Measurements from ENCODE around the gene LRRC8E. TPM values are rescaled to one million over a fixed set of nuclear protein-coding genes. Genes with fewer than 3 reads are reported as not detected.
"Not testable (repeated sequence)": the region's sequence is repeated elsewhere in the genome, so short reads cannot be mapped to it uniquely, and the experiment has no call there.

LRRC8E gene
- total RNA-seq, 1 donor from 2014 or later, result 1.8 TPM

DNA sequence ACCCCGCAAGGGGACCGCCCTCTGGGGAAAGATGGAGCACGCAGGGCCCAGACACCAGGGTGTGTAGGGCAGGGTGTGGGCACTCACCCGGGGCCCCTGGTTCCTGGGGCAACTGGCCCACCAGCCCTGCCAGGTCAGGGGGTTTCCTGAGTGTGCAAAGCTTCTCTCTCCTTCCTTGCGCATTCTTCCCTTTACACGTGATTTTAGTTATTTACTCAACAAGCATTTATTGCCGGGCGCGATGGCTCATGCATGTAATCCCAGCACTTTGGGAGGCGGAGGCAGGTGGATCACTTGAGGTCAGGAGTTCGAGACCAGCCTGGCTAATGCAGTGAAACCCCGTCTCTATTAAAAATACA lies 34.6 kb upstream of the LRRC8E start:
- no peak for DNase-seq (ENCODE audit: low spot score)

DNA sequence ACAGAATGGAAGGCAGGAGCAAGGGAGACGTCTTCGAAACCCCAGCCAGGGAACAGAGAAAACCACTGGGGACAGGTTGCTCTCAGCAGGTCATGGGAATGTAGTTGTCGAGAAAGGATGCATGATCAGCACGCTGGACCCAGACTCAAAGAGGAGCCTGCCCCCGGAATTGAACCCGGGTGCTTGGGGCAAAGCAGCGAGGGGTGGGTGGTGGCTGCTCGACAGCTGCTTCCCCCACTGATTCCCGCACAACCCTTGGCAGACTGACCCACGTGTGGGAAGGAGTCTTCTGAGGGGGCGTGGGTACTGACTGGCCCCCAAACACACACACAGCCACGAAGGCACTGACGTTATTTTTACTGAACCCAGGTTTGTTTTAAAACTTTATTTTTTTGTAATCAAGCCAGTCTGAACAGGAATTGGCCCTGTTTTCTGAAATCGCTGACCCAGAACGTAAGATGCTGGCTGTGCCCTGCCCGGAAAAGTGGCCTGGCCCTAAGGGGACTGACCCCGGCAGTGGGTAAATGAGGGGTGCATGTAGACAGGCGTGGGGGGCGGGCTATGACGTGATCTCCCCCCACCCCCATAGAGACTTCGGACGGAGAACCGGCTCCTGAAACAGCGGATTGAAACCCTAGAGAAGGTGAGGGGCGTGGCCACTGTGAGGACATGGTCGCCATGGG lies 32.7 kb upstream of the LRRC8E start:
- no peak for DNase-seq (ENCODE audit: low spot score)

DNA sequence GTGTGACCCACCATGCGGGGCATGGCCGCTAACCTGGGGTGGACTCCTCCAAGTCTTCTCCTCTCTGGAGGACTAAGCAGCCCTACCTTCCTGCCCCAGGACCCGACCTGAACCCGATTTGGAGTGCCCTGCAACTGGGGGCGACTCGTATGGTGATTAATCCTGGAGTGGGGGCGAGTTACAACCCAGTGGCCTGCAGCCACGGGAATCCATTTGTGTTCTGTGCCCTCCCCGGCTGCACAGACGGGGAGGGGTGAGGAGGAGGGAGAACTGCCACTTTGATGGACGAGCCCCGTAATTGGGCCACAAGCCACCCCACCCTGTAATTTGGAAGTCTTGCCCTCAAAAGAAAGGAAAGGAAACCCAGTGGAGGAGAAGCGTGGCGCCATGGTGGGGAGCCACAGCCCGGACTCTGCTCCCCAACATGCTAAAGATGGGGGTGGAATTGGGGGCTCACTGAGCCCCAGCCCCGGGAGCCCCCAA lies 32.2 kb upstream of the LRRC8E start:
- DNase-seq (ENCODE audit: low spot score), result no peak

DNA sequence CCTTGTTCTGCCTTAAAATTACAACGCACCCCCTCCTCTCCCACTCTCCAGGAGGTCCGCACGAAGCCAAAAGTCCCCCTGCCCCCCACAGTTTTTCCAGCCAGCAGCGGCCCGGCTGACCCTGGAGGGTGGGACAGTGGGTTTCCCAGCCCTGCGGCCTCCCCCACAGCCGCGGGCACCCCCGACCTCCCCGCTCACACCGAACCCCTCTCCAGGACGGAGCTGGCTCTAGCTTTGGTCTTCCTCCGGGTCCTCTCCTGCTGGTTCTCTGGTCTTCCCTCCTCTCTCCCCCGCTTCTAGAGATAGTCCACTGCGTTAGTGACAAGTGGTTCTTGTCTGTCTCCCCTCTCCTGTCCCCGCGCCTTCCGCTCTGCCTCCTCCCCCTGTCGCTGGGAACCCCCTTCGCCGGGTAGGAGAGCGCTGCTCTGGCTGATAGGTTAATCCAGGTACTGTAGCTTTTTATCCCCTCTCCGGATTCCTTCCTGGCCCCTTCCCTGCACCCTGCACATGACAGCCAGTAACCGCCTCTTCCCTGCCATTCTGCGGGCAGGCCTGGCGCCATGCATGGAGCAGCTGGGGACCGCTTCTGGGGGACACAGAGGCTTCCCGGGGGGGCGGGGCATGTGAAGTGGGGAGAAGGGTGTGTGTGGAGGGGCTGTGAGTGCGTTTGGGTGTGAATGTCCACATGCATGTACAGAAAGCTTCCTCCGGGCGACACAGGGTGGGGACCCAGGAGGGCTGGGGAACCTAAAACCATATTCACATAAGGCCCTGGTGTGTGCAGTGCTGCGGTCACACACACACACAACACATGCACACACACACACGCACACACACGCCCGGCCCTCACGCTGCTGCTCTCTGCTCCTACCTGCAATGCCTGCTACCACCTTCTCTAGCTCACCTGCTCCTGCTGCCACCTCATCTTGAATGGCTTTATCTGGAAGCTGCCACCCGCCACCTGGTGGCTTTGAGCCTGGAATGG lies 31.3 kb upstream of the LRRC8E start:
- no peak for DNase-seq (ENCODE audit: low spot score)

DNA sequence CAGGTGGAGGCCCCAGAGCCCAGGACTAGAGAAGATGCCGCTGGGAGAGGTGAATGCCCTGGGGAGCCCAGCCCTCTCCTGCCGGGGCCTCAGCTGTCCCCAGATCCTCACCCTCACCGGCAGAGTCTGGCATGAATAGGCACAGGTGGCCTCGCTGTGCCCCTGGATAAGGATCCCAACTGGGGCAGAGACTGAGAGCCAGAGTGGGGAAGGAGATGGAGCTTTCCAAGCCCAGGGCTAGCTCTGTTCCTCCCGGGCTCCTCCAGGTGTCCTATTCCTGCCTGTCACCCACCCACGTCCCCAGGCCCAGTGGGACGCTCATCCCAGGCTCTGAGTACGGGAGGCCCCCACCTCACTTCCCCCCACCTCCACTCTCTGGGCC lies 30.6 kb upstream of the LRRC8E start:
- no peak for DNase-seq (ENCODE audit: low spot score)

DNA sequence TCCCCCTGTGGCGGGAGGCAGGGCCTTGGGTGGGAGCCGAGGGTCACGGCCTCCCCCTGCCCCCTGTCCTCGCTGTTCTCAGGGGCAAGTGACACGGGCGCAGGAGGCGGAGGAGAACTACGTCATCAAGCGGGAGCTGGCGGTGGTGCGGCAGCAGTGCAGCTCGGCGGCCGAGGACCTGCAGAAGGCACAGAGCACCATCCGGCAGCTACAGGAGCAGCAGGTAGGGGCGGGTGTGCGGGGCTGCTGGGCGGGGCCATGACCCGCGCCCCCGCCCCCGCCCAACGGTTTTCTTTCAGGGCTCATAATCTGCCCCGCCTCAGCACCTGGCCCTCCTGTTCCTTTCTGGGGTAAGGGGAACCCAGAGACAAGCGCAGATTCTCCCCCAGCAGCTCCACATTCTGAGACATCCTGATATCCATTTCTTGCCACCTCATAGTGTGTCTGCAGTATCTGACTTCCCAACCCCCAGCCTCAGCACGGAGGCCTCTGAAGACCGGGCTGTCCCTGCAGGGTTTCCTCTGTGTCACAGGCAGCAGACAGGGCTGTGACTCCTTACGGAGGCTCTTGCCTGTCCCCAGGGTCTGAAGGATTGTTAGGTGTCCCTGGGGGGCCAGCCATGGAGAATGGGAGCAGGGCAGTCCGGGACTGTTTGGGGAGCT lies 30.1 kb upstream of the LRRC8E start:
- DNase-seq (ENCODE audit: low spot score), result no peak

DNA sequence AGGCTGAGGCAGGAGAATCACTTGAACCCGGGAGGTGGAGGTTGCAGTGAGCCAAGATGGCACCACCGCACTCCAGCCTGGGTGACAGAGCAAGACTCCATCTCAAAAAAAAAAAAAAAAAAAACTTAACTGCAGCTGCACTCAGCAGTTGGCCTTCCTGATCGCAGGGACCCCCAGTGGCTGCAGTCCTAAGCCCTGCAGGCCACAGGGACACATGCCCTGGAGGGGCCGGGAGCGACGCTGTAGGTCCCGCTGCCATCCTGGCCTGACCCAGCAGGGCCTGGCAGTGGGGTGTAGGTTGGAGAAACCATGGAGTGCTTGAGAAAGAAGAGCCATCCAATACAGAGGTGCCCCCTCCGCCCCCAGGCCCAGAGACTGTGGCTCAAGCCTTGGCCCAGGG lies 29.2 kb upstream of the LRRC8E start:
- not testable (repeated sequence) for DNase-seq (ENCODE audit: low spot score)

DNA sequence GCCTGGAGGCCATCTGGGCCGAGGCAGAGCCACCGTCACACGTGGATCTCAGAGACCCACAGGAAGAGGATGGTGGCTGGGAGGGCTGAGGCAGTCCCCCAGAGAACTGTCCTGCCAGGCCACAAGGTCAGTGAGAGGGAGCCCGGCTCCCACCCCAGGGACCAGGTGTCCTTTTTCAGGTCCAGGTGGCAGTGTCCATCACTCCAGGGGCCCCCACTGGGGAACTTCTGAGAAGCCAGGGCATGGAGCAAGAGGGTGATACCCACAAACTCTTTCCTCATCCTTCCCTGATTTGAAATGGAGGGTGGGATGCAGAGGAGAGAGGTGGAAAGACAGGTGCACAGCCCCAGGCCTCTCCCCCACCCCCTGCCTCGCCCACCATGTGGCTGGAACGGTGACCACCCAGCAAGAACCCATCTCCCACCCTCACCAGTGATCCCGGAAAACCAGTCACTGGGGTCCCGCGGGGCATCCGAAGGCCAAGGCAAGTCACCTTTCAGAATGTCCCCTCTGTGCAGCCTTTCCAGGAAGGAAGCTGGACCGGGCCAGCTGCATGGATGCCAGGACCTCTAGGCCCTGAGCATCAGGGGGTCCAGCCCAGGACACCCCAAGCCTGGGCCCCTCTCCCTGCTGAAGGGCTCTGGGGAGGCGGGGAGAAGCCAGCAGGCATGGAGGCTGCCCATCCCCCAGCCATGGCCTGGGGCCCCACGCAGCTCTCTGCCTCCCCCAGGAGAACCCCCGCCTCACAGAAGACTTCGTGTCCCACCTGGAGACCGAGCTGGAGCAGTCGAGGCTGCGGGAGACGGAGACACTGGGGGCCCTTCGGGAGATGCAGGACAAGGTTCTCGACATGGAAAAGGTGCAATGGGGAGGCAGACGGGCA lies 28.2 kb upstream of the LRRC8E start:
- DNase-seq (ENCODE audit: low spot score), result no peak

DNA sequence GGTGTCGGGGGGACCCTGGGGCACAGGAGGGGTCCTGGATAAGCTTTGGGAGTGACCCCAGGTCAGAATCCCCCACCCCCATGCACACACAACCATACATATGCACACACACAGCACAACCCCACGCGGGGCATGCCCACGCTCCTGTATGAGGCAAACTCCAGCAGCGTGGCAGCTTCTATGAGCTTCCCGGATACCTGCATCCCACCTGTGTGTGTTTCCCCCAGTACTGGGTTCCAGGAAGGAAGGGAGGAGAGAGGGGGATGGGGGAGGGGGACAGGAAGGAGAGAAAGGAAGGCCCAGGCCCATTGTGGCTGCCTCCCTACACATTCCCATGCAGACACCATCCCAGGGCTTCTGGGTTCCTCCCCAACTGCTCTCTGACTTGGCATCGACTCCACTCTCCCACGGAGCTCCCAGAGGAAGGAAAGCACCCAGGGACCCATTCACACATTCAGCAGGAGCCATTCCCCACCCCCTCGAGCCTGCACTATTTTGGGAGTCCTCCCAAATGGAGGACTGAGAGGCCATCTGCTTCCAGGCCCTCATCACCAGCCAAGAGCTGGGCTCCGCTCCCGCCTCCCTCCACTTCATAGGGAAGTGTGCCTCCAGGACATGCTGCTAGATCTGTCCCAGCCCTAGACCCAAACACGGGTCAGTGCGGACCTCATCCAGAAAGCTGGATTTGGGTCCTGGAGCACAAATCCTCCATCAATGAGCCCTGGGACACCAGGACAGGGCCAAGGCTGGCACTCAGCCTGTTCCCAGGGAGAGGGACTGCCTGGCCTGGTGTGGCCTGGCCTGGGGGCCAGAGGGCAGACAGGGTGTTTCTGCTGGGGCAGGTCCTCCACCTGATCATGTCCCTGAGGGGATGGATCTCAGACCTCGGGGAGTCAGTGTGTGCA lies 27.3 kb upstream of the LRRC8E start:
- no peak for DNase-seq (ENCODE audit: low spot score)

DNA sequence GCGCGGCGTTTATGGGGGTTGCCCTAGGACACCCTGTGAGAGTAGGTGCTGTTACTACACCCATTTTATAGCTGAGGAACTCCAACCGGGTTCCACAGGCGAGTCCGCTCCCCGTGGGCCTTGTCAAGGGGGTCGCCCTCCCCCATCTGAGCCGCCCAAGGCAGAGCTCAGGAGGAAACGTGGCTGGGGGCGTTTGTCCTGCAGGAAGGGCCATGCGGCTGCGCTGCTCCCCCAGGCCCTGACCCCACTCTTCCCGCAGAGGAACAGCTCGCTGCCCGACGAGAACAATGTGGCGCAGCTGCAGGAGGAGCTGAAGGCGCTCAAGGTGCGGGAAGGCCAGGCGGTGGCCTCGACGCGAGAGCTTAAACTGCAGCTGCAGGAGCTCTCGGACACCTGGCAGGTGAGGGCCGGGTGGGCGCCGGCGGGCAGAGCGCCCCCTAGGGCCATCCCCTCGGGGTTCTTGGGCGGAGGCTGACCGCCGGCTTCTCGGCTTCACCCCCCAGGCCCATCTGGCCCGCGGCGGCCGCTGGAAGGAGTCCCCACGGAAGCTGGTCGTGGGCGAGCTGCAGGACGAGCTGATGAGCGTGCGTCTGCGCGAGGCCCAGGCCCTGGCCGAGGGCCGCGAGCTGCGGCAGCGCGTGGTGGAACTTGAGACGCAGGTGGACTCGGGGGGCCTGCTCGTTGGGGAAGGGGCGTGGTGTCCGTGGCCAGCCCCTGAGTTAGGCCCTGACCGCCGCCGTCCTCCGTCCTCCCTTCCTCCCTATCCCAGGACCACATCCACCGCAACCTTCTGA lies 26.5 kb upstream of the LRRC8E start:
- no peak for DNase-seq (ENCODE audit: low spot score)

DNA sequence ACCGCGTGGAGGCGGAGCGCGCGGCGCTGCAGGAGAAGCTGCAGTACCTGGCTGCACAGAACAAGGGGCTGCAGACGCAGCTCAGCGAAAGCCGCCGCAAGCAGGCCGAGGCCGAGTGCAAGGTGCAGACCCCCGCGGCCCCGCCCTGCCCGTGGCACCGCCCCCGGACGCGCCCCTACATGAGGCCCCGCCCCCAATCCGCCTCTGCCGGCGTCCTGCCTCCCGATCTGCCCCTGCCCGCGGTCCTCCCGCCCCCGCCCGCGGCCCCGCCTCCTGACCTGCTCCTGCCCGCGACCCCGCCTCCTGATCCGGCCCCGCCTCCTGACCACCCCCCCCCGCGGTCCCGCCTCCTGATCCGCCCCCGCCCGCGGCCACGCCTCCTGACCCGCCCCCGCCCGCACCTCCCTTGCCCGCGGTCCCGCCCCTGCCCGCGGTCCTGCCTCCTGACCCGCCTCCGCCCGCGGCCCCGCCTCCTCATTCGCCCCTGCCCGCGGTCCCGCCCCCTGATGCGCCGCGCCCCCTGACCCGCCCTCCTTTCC lies 25.8 kb upstream of the LRRC8E start:
- DNase-seq (ENCODE audit: low spot score), result no peak

DNA sequence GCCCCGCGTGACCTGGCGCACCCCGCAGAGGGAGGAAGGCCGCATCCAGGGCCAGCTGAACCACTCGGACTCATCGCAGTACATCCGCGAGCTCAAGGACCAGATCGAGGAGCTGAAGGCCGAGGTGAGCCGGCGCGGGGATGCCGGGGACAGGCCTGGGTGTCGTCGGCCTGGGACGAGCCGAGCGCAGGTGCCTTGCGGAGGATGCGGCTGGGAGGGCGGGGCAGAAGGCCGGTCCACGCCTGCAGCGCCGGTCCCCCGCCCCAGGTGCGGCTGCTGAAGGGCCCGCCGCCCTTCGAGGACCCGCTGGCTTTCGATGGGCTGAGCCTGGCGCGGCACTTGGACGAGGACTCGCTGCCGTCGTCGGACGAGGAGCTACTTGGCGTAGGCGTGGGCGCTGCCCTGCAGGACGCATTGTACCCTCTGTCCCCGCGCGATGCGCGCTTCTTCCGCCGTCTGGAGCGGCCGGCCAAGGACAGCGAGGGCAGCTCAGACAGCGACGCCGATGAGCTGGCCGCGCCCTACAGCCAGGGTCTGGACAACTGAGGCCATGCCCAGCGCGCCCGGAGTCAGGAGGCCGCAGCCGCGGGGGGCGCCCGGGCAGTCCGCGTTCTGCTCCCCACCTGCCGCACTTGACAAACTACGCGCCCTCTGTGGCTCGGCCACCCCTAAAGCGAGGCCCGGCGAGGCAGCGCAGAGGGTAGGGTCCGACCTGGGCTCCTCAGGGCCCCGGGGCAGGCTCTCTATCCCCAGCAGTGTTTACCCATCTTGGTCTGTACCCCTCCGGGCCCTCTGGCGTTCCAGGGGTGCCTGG lies 24.9 kb upstream of the LRRC8E start:
- DNase-seq (ENCODE audit: low spot score), result no peak

DNA sequence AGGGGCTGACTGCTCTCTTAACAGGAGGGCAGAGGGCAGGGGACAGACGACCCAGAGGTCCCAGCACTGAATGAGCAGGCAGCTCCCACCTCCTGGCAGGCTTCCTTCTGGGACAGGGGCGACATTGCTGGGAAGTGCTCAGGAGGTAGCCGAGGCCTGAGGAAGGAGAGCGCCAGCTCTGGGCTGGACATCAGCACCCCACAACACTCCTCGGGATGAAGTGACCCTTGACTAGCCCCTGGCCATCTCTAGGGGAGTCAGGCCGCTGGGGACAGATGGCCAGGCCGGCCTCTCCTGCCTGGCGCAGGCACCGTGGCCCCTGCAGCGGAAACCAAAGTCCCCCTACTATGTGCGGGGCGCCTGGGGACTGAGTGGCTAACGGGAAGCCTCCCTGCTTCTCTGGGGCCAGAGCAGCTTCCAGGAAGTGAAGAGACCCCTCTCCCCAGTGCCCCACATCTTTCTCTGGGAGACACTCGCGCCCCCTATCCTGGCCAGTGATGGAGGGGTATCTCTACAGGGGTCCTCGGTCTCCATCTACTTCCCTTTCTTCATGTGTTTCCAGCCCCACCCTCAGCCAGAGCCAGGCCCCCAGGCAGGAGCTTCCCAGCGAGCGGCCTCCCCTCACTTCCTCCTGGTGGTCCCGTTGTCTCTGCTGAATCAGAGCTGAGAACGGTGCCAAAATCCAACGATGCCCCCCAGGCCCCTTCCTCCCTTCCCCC lies 24.2 kb upstream of the LRRC8E start:
- DNase-seq (ENCODE audit: low spot score), result no peak

DNA sequence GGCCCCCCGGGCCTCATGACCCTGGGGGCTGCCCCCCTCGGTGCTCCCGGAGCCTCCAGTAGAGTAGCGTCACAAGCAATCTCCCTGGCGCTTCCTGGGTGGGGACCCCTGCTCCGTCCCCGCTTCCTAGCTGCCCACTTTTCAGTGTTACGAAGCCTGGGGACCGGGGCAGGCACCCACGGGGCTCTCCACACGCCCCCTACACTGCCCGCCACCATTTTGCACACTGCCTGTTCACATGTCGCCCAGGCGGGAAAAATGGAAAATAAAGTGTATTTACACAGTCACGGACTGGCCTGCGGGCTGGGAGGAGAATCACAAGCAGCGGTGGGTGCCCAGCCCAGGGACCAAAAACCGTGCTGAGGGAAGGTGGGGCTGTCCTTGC lies 23.6 kb upstream of the LRRC8E start:
- DNase-seq (ENCODE audit: low spot score), result no peak

DNA sequence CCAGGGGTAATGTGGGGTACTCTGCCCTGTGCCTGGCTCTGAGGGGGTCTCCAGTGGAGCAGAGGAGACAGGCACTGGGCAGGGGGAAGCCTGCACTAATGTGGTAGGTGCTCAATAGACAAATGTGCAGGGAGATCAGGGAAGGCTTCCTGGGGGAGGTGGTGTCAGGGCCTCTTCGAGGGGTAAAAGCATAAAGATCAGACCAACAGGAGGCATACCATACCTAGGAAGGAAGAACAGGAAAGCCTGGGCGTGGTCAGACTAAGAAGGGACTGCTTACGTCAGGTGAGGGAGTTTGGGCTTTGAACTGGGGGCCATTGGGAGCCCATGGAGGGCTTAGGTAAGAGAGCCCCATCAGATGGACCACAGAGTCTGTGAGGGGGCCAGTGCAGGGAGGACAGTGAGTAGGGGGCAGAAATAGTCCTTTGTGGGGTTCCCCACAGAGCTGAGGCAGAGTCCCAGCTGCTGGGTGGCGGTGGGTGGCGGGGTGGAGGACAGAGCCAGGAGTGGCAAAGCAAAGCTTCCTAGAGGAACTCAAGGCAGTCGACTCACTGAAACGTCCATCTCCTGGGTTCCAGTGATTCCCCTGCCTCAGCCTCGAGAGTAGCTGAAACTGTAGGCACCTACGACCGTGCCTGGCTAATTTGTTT lies 22.9 kb upstream of the LRRC8E start:
- no peak for DNase-seq (ENCODE audit: low spot score)

DNA sequence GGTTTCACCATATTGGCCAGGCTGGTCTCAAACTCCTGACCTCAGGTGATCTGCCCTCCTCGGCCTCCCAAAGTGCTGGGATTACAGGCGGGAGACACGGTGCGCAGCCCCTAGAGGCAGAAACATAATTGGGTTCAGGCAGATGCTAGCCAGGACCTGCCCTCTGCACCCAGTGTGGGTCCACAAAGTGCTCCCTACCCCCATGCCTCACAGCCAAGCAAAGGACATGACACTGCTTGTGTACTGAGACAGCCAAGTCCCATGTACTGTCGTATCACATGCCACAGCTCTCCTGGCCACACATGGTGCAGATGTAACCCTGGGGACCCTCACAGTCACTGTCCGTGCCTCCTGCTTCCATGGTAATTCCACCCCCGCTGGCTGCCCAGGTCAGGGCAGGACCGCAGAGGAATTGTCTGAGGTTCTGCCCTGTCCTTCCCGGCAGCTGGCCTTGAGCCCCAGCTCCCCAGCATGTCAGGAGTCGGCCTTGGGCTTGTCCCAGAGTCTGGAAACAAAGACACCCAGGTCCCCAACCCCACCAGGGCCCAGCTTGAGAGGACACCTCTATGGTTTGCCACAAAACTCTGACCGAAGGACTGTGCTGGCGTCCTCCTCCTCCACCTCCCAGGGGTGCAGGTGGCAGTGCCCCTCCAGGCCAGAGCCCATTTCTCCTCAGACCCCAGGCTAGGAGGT lies 21.8 kb upstream of the LRRC8E start:
- no peak for DNase-seq (ENCODE audit: low spot score)
